Upper lobe of left lung (tissue), 4 donors: ENCODE data around the gene LRRC61.

Source experiments
- CTCF ChIP-seq, 6 experiments: fragments of 450-650 bp in 4 of 6; fragments of 200-600 bp in 2 of 6; sonication (generic) in 2 of 6; IDR thresholded peaks; one replicate each; pipeline ENCODE4 v1.5.1; 2016 to 2019; ENCODE audit warnings: antibody characterized with exemption in 6 of 6
- EP300 ChIP-seq, 4 donors: sonication (generic); formaldehyde crosslinking; IDR thresholded peaks; one replicate each; pipeline ENCODE4 v1.5.1; 2017; ENCODE audit warnings: antibody characterized with exemption in 4 of 4, control low read depth in 2 of 4
- POLR2A ChIP-seq, 4 donors: fragments of 450-650 bp; IDR thresholded peaks; one replicate each; pipeline ENCODE4 v1.5.1; 2016 to 2017; ENCODE audit warnings: antibody characterized with exemption in 4 of 4, mild to moderate bottlenecking in 2 of 4

GRCh38 chr7:150342121-150342408 is 18.9 kb downstream of the LRRC61 start:
- no peak for TF ChIP-seq CTCF (IDR thresholded peaks at IDR 0.05)
- TF ChIP-seq EP300 (IDR thresholded peaks at IDR 0.05), result no peak
- TF ChIP-seq POLR2A (IDR thresholded peaks at IDR 0.05), result no peak
